HFF-Myc (cell line): ENCODE measurements around the gene MYO5B.

Experiments used
- DNase-seq: peaks from one replicate; pipeline ENCODE4 v3.0.0-alpha.2; 2011; ENCODE audit warnings: low read depth; ENCODE audit errors: extremely low read depth
- H3K4me3 ChIP-seq: replicated peaks from 2 replicates; pipeline ENCODE4 v1.5.1; 2011; ENCODE audit warnings: low read depth, mild to moderate bottlenecking, control low read depth, low read length
- TF ChIP-seq, protein P1 (sequence below): IDR thresholded peaks from 2 replicates; pipeline ENCODE4 v1.5.1; 2012; ENCODE audit warnings: mild to moderate bottlenecking, low read depth, low read length, control low read depth; ENCODE audit errors: missing control alignments

Gene MYO5B

DNA sequence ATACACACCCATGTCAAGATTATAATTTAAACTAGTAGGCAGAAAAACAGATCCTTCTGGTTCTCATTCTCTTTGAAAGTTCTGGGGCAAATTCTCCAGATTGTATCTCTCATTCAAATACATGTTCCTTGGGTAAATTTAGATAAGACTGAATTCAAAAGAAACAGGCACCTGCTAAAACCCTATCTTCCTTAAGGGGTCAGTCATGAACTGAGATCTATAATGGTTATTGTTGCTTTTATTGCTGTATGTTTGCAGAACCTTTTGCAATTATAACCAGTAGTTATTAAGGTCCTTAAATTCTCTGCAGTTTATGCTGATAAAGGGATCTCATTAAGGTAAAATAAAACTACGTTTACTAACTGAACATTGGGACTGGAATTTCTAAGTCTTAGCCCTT, 83.5 kb downstream of the MYO5B start:
- no peak for DNase-seq
- no peak overlapping the region for H3K4me3 ChIP-seq
- TF ChIP-seq, protein P1, sequence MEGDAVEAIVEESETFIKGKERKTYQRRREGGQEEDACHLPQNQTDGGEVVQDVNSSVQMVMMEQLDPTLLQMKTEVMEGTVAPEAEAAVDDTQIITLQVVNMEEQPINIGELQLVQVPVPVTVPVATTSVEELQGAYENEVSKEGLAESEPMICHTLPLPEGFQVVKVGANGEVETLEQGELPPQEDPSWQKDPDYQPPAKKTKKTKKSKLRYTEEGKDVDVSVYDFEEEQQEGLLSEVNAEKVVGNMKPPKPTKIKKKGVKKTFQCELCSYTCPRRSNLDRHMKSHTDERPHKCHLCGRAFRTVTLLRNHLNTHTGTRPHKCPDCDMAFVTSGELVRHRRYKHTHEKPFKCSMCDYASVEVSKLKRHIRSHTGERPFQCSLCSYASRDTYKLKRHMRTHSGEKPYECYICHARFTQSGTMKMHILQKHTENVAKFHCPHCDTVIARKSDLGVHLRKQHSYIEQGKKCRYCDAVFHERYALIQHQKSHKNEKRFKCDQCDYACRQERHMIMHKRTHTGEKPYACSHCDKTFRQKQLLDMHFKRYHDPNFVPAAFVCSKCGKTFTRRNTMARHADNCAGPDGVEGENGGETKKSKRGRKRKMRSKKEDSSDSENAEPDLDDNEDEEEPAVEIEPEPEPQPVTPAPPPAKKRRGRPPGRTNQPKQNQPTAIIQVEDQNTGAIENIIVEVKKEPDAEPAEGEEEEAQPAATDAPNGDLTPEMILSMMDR: no peak

DNA sequence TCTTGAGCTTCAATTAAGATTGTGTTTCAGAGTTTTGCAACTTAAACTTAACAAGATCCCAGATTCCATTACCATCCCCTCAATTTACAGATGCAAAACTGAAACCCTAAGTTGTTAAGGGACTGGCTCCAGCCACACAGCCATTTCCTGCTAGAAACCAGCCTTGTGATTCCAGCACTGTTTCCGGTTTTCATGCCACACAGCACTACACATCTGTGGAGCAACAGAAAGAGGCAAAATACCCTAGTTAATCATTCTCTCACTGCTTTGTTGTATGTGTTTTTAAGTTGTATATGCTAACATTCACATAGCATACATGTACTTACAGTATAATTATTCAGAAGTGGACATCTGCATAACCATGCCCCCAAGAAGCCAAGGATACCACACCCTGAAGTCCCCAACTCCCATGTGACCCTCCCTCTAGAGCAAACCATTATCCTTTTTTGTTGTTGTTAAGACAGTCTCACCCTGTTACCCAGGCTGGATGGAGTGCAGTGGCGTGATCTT, 87.4 kb downstream of the MYO5B start:
- DNase-seq: no peak
- TF ChIP-seq, protein P1: no peak

DNA sequence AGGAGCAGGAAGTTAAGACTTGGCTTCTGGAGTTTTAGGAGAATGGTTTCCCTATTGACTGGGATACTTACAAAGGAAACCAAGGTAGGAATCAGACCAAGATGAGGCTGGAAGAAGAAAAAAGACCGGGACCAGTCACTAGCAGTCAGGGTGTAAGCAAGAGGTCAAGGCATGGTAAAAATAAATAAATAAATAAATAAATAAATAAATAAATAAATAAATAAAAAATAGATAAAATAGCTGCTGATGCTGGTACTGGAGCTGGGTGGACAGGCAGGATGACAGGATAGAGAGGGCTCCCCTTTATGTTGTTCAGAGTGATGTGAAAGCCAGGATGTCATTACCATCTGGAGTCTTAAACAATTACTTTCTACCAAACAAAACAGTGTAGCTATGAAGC, 89.9 kb downstream of the MYO5B start:
- no peak overlapping the region for H3K4me3 ChIP-seq
- DNase-seq: no peak
- TF ChIP-seq, protein P1: no peak

More for the DNA sequence above, 87.4 kb downstream of the MYO5B start:
- no peak overlapping the region for H3K4me3 ChIP-seq

DNA sequence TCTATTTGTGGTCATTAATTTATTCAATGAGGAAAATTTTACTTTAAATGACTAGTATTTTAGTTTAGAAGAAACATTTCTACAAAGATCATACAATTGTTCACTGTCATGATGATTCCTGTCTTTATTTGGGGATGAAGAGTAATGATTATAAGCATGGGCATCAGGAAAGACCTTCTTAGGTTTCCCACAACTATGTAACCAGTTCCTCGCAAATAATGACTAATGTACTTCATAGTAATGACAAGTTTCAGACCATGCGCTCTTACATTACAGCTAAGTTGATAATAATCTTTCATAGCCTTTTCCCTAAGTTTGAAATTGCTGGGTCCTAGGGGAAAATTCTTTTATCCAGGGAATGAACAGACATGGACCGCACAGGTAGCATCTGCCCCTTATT, 90.5 kb downstream of the MYO5B start:
- TF ChIP-seq, protein P1: no peak
- H3K4me3 ChIP-seq: no peak overlapping the region
- no peak for DNase-seq

DNA sequence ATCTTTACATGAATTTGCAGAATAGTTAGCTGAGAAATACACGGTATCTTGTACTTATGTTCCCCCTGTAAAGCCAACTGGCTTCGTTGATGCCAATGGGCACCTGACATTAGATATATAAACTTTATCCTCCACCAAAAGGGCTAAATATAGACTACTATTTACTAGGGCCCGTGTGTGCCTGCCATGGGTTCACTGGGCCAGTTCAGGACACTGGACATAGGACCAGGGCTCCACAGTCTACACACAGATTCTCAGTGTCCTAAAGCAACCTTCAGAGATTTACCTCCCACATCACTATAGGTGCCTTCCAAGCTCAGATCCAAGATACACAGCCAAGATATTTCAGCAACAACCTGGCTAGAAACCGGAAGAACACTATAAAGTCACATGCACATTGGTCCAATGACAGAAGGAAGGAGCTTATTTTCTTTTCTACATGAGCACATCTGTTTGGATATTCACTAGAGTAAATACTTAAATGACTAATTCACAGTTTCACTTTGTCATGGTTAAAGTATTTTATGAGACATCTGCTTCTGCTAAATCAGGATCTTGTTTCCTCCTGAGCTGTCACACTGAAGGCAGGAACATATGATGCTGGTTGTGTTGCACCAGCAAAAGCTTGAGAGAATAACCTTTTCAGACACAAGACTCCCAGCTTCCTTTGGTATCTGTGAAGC, 95.1 kb downstream of the MYO5B start:
- peak; percentile 45 for DNase-seq

DNA sequence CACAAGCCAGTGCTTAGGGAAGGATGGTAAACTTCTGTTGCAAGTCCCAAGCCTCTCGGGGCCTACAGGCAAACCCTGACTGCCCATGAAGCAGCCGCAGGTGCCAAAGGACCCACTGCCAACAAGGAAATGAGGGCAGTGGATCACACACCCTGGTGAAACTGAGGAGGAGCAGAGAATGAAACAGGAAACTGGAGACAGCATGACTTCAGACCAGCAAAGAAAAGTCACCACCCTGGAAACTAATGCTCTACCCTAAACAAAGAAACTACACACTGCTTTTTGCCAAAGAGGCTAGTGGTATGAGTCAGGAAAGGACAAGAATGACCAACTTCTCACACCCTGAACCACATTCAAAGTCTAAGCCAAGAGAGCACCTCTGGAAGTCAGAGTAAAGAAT, 97.2 kb downstream of the MYO5B start:
- no peak overlapping the region for H3K4me3 ChIP-seq
- TF ChIP-seq, protein P1: no peak
- no peak for DNase-seq

More for the DNA sequence above, 95.1 kb downstream of the MYO5B start:
- TF ChIP-seq, protein P1: no peak
- H3K4me3 ChIP-seq: no peak overlapping the region
